ENCODE measurements around the gene BCAS1. TPM values are rescaled to one million over a fixed set of nuclear protein-coding genes. Genes with fewer than 3 reads are reported as not detected.

The BCAS1 gene
- total RNA-seq, 2 donors from 2014 or later = 0.10 to 0.11 TPM

- Mint-ChIP-seq H3K27ac (no peak overlapping the region), H3K4me1 (ENCODE audit: low read depth in 2 of 2) (no peaks in the 10 kb centered on the region), H3K4me3 (no peak overlapping the region), H3K36me3 (peaks cover 6% of the 10 kb centered on the region), H3K27me3 (peaks cover 1 to 8% of the 10 kb centered on the region in 2 donors), H3K9me3 (peaks cover 3% of the 10 kb centered on the region)
- ATAC-seq (no peak), DNase-seq (ENCODE audit: low spot score) (no peak)
Measured at GRCh38 chr20:53970232-53970631, 100.2 kb downstream of the BCAS1 start.

- H3K27me3 Mint-ChIP-seq = peaks cover 0 to 5% of the 10 kb centered on the region in 2 donors
- DNase-seq (ENCODE audit: low spot score) (no peak), ATAC-seq (no peak)
- H3K36me3 Mint-ChIP-seq = no peaks in the 10 kb centered on the region
- no peak overlapping the region for H3K4me3 Mint-ChIP-seq
- no peaks in the 10 kb centered on the region for H3K4me1 Mint-ChIP-seq (ENCODE audit: low read depth in 2 of 2)
- H3K27ac Mint-ChIP-seq = no peak overlapping the region
- no peaks in the 10 kb centered on the region for H3K9me3 Mint-ChIP-seq
Measured at GRCh38 chr20:53967527-53967926, 102.9 kb downstream of the BCAS1 start.

- Mint-ChIP-seq H3K4me3 (no peak overlapping the region), H3K27ac (no peak overlapping the region), H3K36me3 (no peaks in the 10 kb centered on the region), H3K9me3 (no peaks in the 10 kb centered on the region), H3K27me3 (peaks cover 0 to 5% of the 10 kb centered on the region in 2 donors), H3K4me1 (ENCODE audit: low read depth in 2 of 2) (no peaks in the 10 kb centered on the region)
- DNase-seq (ENCODE audit: low spot score) = no peak
- ATAC-seq = no peak
Measured at GRCh38 chr20:53966774-53967398, 103.5 kb downstream of the BCAS1 start.

GRCh38 chr20:53964501-53965253 is 105.7 kb downstream of the BCAS1 start:
- no peaks in the 10 kb centered on the region for H3K36me3 Mint-ChIP-seq
- no peaks in the 10 kb centered on the region for H3K4me1 Mint-ChIP-seq (ENCODE audit: low read depth in 2 of 2)
- DNase-seq (ENCODE audit: low spot score) (no peak), ATAC-seq (no peak)
- H3K4me3 Mint-ChIP-seq = no peak overlapping the region
- peaks cover 11% of the 10 kb centered on the region in 2 donors for H3K27me3 Mint-ChIP-seq
- H3K27ac Mint-ChIP-seq = no peak overlapping the region
- H3K9me3 Mint-ChIP-seq = no peaks in the 10 kb centered on the region

GRCh38 chr20:53964067-53964466 is 106.3 kb downstream of the BCAS1 start:
- Mint-ChIP-seq H3K4me3 (no peak overlapping the region), H3K27ac (no peak overlapping the region), H3K4me1 (ENCODE audit: low read depth in 2 of 2) (no peaks in the 10 kb centered on the region), H3K36me3 (no peaks in the 10 kb centered on the region), H3K27me3 (peaks cover 11 to 12% of the 10 kb centered on the region in 2 donors), H3K9me3 (no peaks in the 10 kb centered on the region)
- ATAC-seq = no peak
- no peak for DNase-seq (ENCODE audit: low spot score)

- Mint-ChIP-seq H3K27ac (no peak overlapping the region), H3K4me1 (ENCODE audit: low read depth in 2 of 2) (no peaks in the 10 kb centered on the region), H3K4me3 (no peak overlapping the region), H3K27me3 (peaks cover 11 to 12% of the 10 kb centered on the region in 2 donors), H3K36me3 (no peaks in the 10 kb centered on the region), H3K9me3 (no peaks in the 10 kb centered on the region)
- DNase-seq (ENCODE audit: low spot score) (no peak), ATAC-seq (no peak)
Measured at GRCh38 chr20:53963635-53964034, 106.8 kb downstream of the BCAS1 start.

GRCh38 chr20:53962388-53962787 is 108.0 kb downstream of the BCAS1 start:
- DNase-seq (ENCODE audit: low spot score) = no peak
- Mint-ChIP-seq H3K27ac (no peak overlapping the region), H3K9me3 (no peaks in the 10 kb centered on the region), H3K27me3 (peaks cover 11 to 12% of the 10 kb centered on the region in 2 donors), H3K4me1 (ENCODE audit: low read depth in 2 of 2) (no peaks in the 10 kb centered on the region), H3K4me3 (no peak overlapping the region), H3K36me3 (no peaks in the 10 kb centered on the region)
- ATAC-seq = no peak

- no peaks in the 10 kb centered on the region for H3K4me1 Mint-ChIP-seq (ENCODE audit: low read depth in 2 of 2)
- no peak overlapping the region for H3K4me3 Mint-ChIP-seq
- no peaks in the 10 kb centered on the region for H3K9me3 Mint-ChIP-seq
- H3K36me3 Mint-ChIP-seq = no peaks in the 10 kb centered on the region
- DNase-seq (ENCODE audit: low spot score) = no peak
- H3K27ac Mint-ChIP-seq = no peak overlapping the region
- H3K27me3 Mint-ChIP-seq = peaks cover 13 to 20% of the 10 kb centered on the region in 2 donors
- no peak for ATAC-seq
Measured at GRCh38 chr20:53961527-53961926, 108.9 kb downstream of the BCAS1 start.

GRCh38 chr20:53960579-53961272 is 109.7 kb downstream of the BCAS1 start:
- Mint-ChIP-seq H3K27me3 (peaks cover 13 to 20% of the 10 kb centered on the region in 2 donors), H3K4me1 (ENCODE audit: low read depth in 2 of 2) (no peaks in the 10 kb centered on the region), H3K36me3 (no peaks in the 10 kb centered on the region), H3K9me3 (no peaks in the 10 kb centered on the region), H3K27ac (no peak overlapping the region), H3K4me3 (no peak overlapping the region)
- ATAC-seq (no peak), DNase-seq (ENCODE audit: low spot score) (no peak)

GRCh38 chr20:53959911-53960578 is 110.3 kb downstream of the BCAS1 start:
- DNase-seq (ENCODE audit: low spot score) = no peak
- no peak for ATAC-seq
- Mint-ChIP-seq H3K4me1 (ENCODE audit: low read depth in 2 of 2) (no peaks in the 10 kb centered on the region), H3K9me3 (no peaks in the 10 kb centered on the region), H3K27ac (no peak overlapping the region), H3K36me3 (no peaks in the 10 kb centered on the region), H3K4me3 (no peak overlapping the region), H3K27me3 (peaks cover 13 to 20% of the 10 kb centered on the region in 2 donors)

- DNase-seq (ENCODE audit: low spot score) = no peak
- H3K36me3 Mint-ChIP-seq = peaks cover 5% of the 10 kb centered on the region
- H3K9me3 Mint-ChIP-seq = no peaks in the 10 kb centered on the region
- no peak overlapping the region for H3K27ac Mint-ChIP-seq
- no peaks in the 10 kb centered on the region for H3K4me1 Mint-ChIP-seq (ENCODE audit: low read depth in 2 of 2)
- no peak for ATAC-seq
- no peak overlapping the region for H3K4me3 Mint-ChIP-seq
- H3K27me3 Mint-ChIP-seq = peaks cover 12 to 20% of the 10 kb centered on the region in 2 donors
Measured at GRCh38 chr20:53958260-53958659, 112.1 kb downstream of the BCAS1 start.

- no peak overlapping the region for H3K27ac Mint-ChIP-seq
- H3K27me3 Mint-ChIP-seq = peaks cover 12 to 20% of the 10 kb centered on the region in 2 donors
- no peak for DNase-seq (ENCODE audit: low spot score)
- H3K4me1 Mint-ChIP-seq (ENCODE audit: low read depth in 2 of 2) = no peaks in the 10 kb centered on the region
- ATAC-seq = no peak
- peaks cover 5% of the 10 kb centered on the region for H3K36me3 Mint-ChIP-seq
- peaks cover 2% of the 10 kb centered on the region for H3K9me3 Mint-ChIP-seq
- H3K4me3 Mint-ChIP-seq = no peak overlapping the region
Measured at GRCh38 chr20:53957451-53958172, 112.8 kb downstream of the BCAS1 start.

GRCh38 chr20:53956013-53956715 is 114.2 kb downstream of the BCAS1 start:
- Mint-ChIP-seq H3K27ac (no peak overlapping the region), H3K36me3 (peaks cover 12% of the 10 kb centered on the region), H3K4me3 (no peak overlapping the region), H3K27me3 (peaks cover 8 to 20% of the 10 kb centered on the region in 2 donors), H3K9me3 (peaks cover 2% of the 10 kb centered on the region), H3K4me1 (ENCODE audit: low read depth in 2 of 2) (peaks cover 0 to 5% of the 10 kb centered on the region in 2 donors)
- DNase-seq (ENCODE audit: low spot score) = no peak
- no peak for ATAC-seq

All from natural killer cell treated with Interleukin-12 subunit alpha and Interleukin-12 subunit beta and Interleukin-15 and Interleukin-18, amount 100 ng/mL, for 72 hours (primary cell).